Endothelial cell (in vitro differentiated cells): ENCODE measurements around the gene SH3RF3. TPM values are rescaled to one million over a fixed set of nuclear protein-coding genes. Genes with fewer than 3 reads are reported as not detected.
A peak's percentile ranks its signal among the peaks of the same experiment; 100 is the strongest.

Experiments
- DNase-seq: peaks from one replicate; pipeline ENCODE4 v3.0.0; 2021; ENCODE audit warnings: low spot score
- H3K27ac Mint-ChIP-seq: one replicate; pipeline ENCODE4 v1.8.0; 2021; ENCODE audit warnings: mixed read lengths, inconsistent platforms; ENCODE audit not compliant: unreplicated experiment
- H3K27me3 Mint-ChIP-seq: one replicate; pipeline ENCODE4 v1.8.0; 2021; ENCODE audit warnings: mild to moderate bottlenecking, moderate library complexity, mixed read lengths, inconsistent platforms; ENCODE audit not compliant: unreplicated experiment
- H3K36me3 Mint-ChIP-seq: one replicate; pipeline ENCODE4 v1.8.0; 2021; ENCODE audit warnings: mild to moderate bottlenecking, low read depth, mixed read lengths, inconsistent platforms; ENCODE audit not compliant: unreplicated experiment
- H3K4me1 Mint-ChIP-seq: one replicate; pipeline ENCODE4 v1.8.0; 2021; ENCODE audit warnings: mild to moderate bottlenecking, mixed read lengths, inconsistent platforms; ENCODE audit not compliant: unreplicated experiment
- H3K4me3 Mint-ChIP-seq: one replicate; pipeline ENCODE4 v1.8.0; 2021; ENCODE audit warnings: mild to moderate bottlenecking, mixed read lengths, inconsistent platforms; ENCODE audit not compliant: unreplicated experiment
- H3K9me3 Mint-ChIP-seq: one replicate; pipeline ENCODE4 v1.8.0; 2021; ENCODE audit warnings: mixed read lengths, inconsistent platforms; ENCODE audit not compliant: unreplicated experiment
- CTCF ChIP-seq: fragments of 200-600 bp; sonication (generic); IDR thresholded peaks from one replicate; pipeline ENCODE4 v1.5.0; 2021; ENCODE audit warnings: antibody characterized with exemption; ENCODE audit not compliant: unreplicated experiment
- total RNA-seq: library from RNA; stranded (reverse); fragmentation: NEBNext Ultra II Directional; extraction: Animal tissue kit (Norgen Biotek cat#: 25700); gene quantifications from one replicate; pipeline ENCODE4 v1.2.1, GENCODE V29; 2021; ENCODE audit not compliant: unreplicated experiment

SH3RF3 gene
- total RNA-seq, 1 donor from 2014 or later: 12.8 TPM

GRCh38 chr2:109255654-109256053 lies 126.6 kb downstream of the SH3RF3 start:
- peak overlapping the region; percentile 87 for H3K27ac Mint-ChIP-seq
- peaks cover 2% of the 10 kb centered on the region for H3K36me3 Mint-ChIP-seq
- no peak for DNase-seq
- no peaks in the 10 kb centered on the region for H3K9me3 Mint-ChIP-seq
- no peak overlapping the region for H3K4me3 Mint-ChIP-seq
- no peak for TF ChIP-seq CTCF
- H3K27me3 Mint-ChIP-seq: no peaks in the 10 kb centered on the region
- peaks cover 63% of the 10 kb centered on the region for H3K4me1 Mint-ChIP-seq

GRCh38 chr2:109256111-109256510 lies 127.1 kb downstream of the SH3RF3 start:
- H3K27ac Mint-ChIP-seq: peak overlapping the region; percentile 87
- TF ChIP-seq CTCF: no peak
- H3K36me3 Mint-ChIP-seq: peaks cover 2% of the 10 kb centered on the region
- H3K27me3 Mint-ChIP-seq: no peaks in the 10 kb centered on the region
- H3K9me3 Mint-ChIP-seq: no peaks in the 10 kb centered on the region
- DNase-seq: no peak
- H3K4me3 Mint-ChIP-seq: no peak overlapping the region
- H3K4me1 Mint-ChIP-seq: peaks cover 66% of the 10 kb centered on the region

GRCh38 chr2:109256921-109257320 lies 127.9 kb downstream of the SH3RF3 start:
- no peak overlapping the region for H3K4me3 Mint-ChIP-seq
- H3K27me3 Mint-ChIP-seq: no peaks in the 10 kb centered on the region
- H3K27ac Mint-ChIP-seq: peak overlapping the region; percentile 82
- H3K36me3 Mint-ChIP-seq: peaks cover 2% of the 10 kb centered on the region
- no peak for TF ChIP-seq CTCF
- peaks cover 74% of the 10 kb centered on the region for H3K4me1 Mint-ChIP-seq
- H3K9me3 Mint-ChIP-seq: no peaks in the 10 kb centered on the region
- DNase-seq: no peak

GRCh38 chr2:109257653-109258052 lies 128.6 kb downstream of the SH3RF3 start:
- Mint-ChIP-seq H3K4me3 (no peak overlapping the region), H3K36me3 (peaks cover 2% of the 10 kb centered on the region), H3K4me1 (peaks cover 80% of the 10 kb centered on the region), H3K27me3 (no peaks in the 10 kb centered on the region), H3K9me3 (no peaks in the 10 kb centered on the region), H3K27ac (no peak overlapping the region)
- DNase-seq: no peak
- no peak for TF ChIP-seq CTCF

GRCh38 chr2:109258376-109258775 lies 129.4 kb downstream of the SH3RF3 start:
- TF ChIP-seq CTCF: no peak
- no peaks in the 10 kb centered on the region for H3K9me3 Mint-ChIP-seq
- no peak for DNase-seq
- H3K4me3 Mint-ChIP-seq: no peak overlapping the region
- peaks cover 83% of the 10 kb centered on the region for H3K4me1 Mint-ChIP-seq
- peaks cover 3% of the 10 kb centered on the region for H3K27me3 Mint-ChIP-seq
- no peak overlapping the region for H3K27ac Mint-ChIP-seq
- peaks cover 2% of the 10 kb centered on the region for H3K36me3 Mint-ChIP-seq
